Measurements from ENCODE around the gene PRKD1.
"Not testable (repeated sequence)": the region's sequence is repeated elsewhere in the genome, so short reads cannot be mapped to it uniquely, and the experiment has no call there.

Gene PRKD1

DNA sequence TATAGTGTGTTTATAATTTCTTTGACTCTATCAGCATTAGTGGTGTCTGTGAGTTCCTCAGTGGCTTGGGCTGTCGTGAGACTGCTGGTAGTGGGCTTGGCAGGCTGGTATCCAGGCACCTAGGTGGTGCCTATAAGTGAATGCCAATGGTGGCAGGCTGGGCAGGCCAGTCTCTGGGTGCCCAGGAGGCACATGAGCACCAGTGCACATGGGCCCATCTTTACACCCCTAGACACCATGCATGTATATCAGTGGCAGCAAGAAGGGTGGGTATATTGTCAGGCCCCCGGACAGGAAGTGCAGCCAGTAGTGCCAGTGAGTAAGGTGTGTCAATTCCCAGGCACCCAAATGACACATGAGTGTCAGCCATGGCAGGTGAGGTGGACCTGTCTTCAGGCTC is 138.2 kb downstream of the PRKD1 start:
- DNase-seq: no peak

- DNase-seq: no peak
These were observed 139.6 kb downstream of the PRKD1 start for GRCh38 chr14:29788093-29788492.

DNA sequence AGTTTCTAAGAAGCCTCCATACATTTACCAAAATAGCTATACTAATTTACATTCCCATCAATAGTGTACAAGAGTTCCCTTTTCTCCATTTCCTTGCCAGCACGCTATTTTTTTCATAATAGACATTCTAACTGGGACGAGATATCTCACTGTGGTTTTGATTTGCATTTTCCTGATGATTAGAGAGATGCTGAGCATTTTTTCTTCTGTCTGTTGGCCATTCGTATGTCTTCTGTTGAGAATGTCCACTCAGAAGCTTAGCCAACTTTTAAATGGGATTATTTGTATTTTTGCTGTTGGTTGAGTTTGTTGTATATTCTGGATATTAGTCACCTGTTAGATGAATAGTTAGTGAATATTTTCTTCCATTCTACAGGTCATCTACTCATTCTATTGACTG is 144.1 kb downstream of the PRKD1 start:
- no peak for DNase-seq

DNA sequence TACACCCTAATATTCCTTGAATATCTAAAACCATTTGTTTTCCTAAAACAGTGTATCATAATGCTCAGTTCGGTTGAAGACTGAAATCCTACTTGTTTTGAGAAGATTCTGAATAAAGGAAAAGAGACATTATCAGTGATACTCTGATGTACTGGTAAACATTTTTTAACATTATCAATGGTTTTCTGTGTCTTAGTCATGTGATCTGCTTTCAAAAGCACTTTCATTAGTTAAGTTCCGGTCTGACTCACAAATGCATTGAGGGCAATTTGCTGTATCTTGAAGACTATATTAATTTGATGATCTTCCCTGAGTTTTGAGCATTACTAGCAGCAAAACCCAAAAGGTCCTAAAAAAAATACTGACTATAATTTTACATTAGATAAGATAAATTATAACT is 145.6 kb downstream of the PRKD1 start:
- no peak for DNase-seq

- not testable (repeated sequence) for DNase-seq
These were observed 150.5 kb downstream of the PRKD1 start for GRCh38 chr14:29777142-29777541.

DNA sequence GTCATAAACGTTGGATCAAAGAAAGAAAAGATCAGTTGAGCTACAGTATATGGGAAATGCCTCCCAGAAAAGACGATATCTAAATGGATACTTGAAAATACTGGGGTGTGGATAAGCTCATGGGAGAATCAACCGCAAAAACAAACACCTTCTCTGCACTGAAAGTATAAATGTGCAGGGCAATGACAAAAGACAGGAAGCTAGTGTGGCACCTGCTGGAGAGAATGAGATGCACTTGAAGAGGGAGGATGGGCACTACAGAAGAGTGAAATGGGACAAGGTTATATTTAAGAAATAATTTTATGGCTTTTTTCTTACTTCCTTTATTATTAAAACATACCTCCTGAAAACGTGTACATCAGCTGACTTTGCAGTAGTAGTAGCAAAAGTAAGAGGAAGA is 153.7 kb downstream of the PRKD1 start:
- DNase-seq: no peak

GRCh38 chr14:29763342-29763858 is 164.2 kb downstream of the PRKD1 start:
- no peak for DNase-seq

GRCh38 chr14:29759521-29760340 is 167.9 kb downstream of the PRKD1 start:
- no peak for DNase-seq

DNA sequence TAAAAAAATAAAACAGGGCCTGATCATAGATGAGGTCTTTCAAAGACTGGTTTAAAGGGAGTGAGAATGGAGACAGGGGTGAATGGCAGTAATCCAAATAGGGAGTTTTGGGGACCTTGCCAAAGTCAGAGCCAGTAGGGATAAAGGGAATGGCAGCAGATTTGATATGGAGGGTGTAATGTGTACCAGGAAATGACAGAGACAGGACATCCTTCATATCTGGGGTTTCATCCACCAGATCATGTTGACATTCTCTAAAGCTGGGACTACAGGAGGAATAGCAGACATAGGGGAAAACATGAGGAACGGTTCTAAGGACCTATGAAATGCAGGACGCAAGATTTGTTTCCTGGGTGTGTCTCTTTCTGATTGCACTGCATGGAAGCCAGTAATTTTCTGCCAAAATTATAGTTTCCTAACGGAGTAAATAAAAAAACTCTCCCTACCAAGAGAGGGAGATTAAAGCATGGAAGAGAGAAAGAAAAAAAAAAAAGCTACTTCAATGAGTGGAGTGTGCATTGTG is 169.9 kb downstream of the PRKD1 start:
- no peak for DNase-seq

GRCh38 chr14:29757188-29757680 is 170.4 kb downstream of the PRKD1 start:
- no peak for DNase-seq

GRCh38 chr14:29756019-29756385 is 171.6 kb downstream of the PRKD1 start:
- no peak for DNase-seq

DNA sequence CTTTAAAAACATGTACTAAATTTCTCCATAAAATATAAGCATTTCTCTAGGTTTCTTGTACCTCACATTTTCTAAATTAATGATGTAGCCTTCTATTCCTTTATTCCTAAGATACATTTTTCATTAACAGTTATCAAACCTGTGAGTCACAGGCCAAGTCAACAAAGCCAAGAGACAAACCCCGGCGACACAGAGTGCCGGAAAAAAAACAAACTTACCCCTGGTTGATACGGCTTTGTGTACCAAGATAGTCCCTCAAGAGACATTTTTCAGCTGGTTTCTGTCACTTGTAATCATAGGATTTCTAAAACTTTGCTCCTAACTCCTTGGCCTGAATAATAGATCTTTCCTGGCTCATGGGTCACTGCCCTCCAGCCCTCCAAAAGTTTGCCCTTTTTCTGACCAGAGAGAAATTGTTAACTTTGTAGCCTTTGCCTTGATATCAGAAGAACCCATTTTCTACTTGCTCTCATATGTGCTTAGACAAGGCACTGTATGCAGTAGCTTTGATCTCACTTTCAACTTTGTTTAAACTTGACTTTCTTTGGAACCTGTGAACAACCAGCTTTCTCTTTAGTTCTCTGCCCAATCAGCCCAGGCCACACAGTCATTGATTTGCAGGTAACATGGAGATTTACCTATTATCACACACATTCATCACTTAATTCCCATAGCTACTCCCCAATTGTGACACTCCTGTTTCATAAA is 172.2 kb downstream of the PRKD1 start:
- no peak for DNase-seq

DNA sequence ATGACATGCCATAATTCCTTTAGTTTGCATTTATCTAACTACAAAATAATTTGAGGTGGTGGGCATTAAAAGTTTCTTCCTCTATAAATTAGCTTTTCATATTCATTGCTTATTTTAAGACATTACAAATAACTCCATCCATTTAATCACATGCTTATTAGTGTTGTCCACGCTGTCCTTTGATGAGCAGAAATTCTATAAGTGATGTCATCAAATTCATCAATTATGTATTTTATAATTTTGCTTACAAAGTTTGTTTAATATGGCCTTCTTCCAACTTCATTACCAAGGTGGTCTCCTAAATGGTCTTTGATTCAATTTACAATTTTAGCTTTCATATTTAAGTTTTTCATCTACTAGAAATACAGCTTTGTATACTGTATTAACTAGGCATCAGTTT is 173.5 kb downstream of the PRKD1 start:
- DNase-seq: no peak

- DNase-seq: no peak
These were observed 175.3 kb downstream of the PRKD1 start for GRCh38 chr14:29752221-29752923.

GRCh38 chr14:29749829-29750228 is 177.8 kb downstream of the PRKD1 start:
- no peak for DNase-seq

- no peak for DNase-seq
These were observed 178.3 kb downstream of the PRKD1 start for GRCh38 chr14:29749327-29749726.

DNA sequence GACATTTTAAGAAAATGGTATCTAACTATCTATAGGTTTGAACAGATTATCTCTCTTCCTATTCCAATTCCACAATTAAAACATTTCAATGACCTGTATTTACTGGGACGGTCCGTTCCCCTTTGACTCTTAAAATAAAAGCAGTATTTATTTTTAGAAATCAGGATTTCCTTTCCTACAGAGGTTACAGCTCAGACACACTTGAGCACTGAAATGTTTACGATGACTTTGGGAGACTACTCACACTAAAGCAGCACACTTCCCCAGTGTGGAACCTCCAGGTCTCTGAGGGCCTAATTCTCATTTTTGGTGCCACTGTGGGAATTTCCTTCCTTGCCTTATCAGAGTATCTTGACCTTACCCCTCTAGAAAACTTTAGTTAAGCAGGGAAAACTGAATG is 181.8 kb downstream of the PRKD1 start:
- DNase-seq: no peak

- no peak for DNase-seq
These were observed 184.1 kb downstream of the PRKD1 start for GRCh38 chr14:29743531-29743930.

DNA sequence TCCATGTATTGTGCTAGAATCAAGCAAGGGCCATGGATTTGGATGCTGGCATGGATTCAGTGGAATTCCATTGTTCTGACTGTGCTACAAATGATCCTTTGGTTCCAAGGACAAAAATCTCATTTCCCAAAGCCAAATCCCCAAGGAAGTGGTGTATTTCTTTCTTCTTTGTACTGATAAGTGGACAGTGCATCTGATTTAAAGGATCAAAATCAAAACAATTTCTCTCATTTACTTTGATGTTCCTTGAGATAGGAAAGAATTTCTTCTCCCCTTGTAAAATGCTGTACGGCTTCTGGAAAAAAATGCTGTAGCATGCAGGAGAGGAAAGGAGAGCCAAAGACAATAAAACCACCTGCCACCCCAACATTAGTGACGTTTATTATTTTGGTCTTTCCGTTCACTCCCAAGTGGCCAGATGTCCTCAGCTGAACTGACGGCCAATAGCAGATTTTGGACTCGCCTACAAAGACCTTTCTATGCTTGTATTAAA is 185.7 kb downstream of the PRKD1 start:
- no peak for DNase-seq

- DNase-seq: no peak
These were observed 187.2 kb downstream of the PRKD1 start for GRCh38 chr14:29740491-29740890.

- DNase-seq: no peak
These were observed 188.7 kb downstream of the PRKD1 start for GRCh38 chr14:29738950-29739349.

DNA sequence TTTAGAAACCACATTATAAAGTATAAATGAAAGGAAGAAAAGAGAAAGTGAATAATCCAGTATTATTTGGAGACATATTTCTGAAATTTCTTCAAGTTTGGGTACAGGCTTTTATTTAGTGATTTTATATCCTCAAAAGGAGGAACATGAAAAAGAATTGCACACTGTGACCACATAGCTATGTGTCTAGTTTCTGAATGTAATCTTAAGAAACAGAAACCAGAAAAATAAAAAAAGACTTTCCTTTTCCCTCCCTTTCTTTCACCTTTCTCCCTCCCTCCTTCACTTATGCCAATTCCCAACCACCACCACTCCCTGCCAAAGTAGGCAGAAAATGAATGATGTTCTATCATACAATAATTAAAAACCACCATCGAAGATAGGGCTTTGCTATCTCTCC is 189.6 kb downstream of the PRKD1 start:
- no peak for DNase-seq

DNA sequence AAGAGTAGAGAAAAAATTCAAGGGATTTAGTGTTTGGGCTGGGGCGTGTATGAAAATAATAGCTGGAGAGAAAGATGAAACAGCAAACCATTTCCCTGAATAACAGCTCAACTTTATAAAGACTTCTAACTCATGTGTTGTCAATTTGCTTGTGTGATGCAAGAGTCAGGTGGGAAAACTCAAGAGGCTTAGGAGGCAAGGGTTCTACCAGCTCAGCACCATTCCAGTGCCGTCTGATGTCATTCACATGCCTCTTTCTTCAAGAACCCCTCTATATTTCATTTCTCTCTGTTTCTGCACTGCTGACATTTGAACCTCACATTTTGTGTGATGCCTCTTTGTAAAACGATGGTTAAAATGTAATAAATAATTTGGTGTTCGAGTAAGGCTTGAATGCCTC is 192.2 kb downstream of the PRKD1 start:
- no peak for DNase-seq
